H9 (cell line): ENCODE data around the gene MAN2C1. TPM values are rescaled to one million over a fixed set of nuclear protein-coding genes. Genes with fewer than 3 reads are reported as not detected.

Source experiments
- DNase-seq: peaks from one replicate; pipeline ENCODE4 v3.0.0-alpha.2; 2017
- H2AFZ ChIP-seq: one replicate; pipeline ENCODE4 v1.6.1; 2013; ENCODE audit warnings: mild to moderate bottlenecking, low read length, control low read depth, moderate library complexity
- H2AK5ac ChIP-seq: 2 replicates; pipeline ENCODE4 v1.6.1; 2013; ENCODE audit warnings: low read length, control low read depth, mixed read lengths; ENCODE audit not compliant: insufficient read length
- H2BK120ac ChIP-seq: one replicate; pipeline ENCODE4 v1.6.1; 2013; ENCODE audit warnings: low read depth, mild to moderate bottlenecking, low read length, control low read depth, inconsistent platforms; ENCODE audit not compliant: poor library complexity, severe bottlenecking
- H2BK12ac ChIP-seq: 2 replicates; pipeline ENCODE4 v1.6.1; 2013; ENCODE audit warnings: low read length, control low read depth, mixed read lengths, low read depth; ENCODE audit not compliant: insufficient read length
- H2BK15ac ChIP-seq: 2 replicates; pipeline ENCODE4 v1.6.1; 2013; ENCODE audit warnings: low read depth, low read length, control low read depth
- H2BK20ac ChIP-seq: one replicate; pipeline ENCODE4 v1.6.1; 2013; ENCODE audit warnings: low read depth, mild to moderate bottlenecking, low read length, control low read depth, inconsistent platforms; ENCODE audit not compliant: poor library complexity, severe bottlenecking
- H2BK5ac ChIP-seq: 2 replicates; pipeline ENCODE4 v1.6.1; 2013; ENCODE audit warnings: low read length, control low read depth, mixed read lengths; ENCODE audit not compliant: insufficient read length
- H3K14ac ChIP-seq: 2 replicates; pipeline ENCODE4 v1.6.1; 2013; ENCODE audit warnings: low read length, control low read depth; ENCODE audit not compliant: insufficient read depth
- H3K18ac ChIP-seq: 2 replicates; pipeline ENCODE4 v1.6.1; 2013; ENCODE audit warnings: low read depth, mild to moderate bottlenecking, mixed read lengths, low read length, control low read depth; ENCODE audit not compliant: insufficient read length
- H3K23ac ChIP-seq: 2 replicates; pipeline ENCODE4 v1.6.1; 2013; ENCODE audit warnings: low read length, control low read depth, mixed read lengths, low read depth; ENCODE audit not compliant: insufficient read length
- H3K23me2 ChIP-seq: 2 replicates; pipeline ENCODE4 v1.6.1; 2013; ENCODE audit warnings: low read depth, mild to moderate bottlenecking, mixed read lengths, low read length, control low read depth; ENCODE audit not compliant: insufficient read length, poor library complexity, severe bottlenecking
- H3K27ac ChIP-seq: 2 replicates; pipeline ENCODE4 v1.5.1; 2013; ENCODE audit warnings: low read length, control low read depth, mixed read lengths, low read depth; ENCODE audit not compliant: insufficient read length
- H3K27me3 ChIP-seq: 2 replicates; pipeline ENCODE4 v1.6.1; 2013; ENCODE audit warnings: low read length, control low read depth, inconsistent platforms; ENCODE audit not compliant: insufficient read depth
- H3K4ac ChIP-seq: 2 replicates; pipeline ENCODE4 v1.6.1; 2013; ENCODE audit warnings: low read depth, mild to moderate bottlenecking, control low read depth, inconsistent platforms, low read length, moderate library complexity
- H3K4me1 ChIP-seq: 2 replicates; pipeline ENCODE4 v1.6.1; 2013; ENCODE audit warnings: low read length, control low read depth, inconsistent platforms; ENCODE audit not compliant: insufficient read depth
- H3K4me2 ChIP-seq: 2 replicates; pipeline ENCODE4 v1.6.1; 2013; ENCODE audit warnings: low read length, control low read depth, mixed read lengths; ENCODE audit not compliant: insufficient read length, insufficient read depth
- H3K56ac ChIP-seq: 2 replicates; pipeline ENCODE4 v1.6.1; 2013; ENCODE audit warnings: low read depth, mild to moderate bottlenecking, mixed read lengths, low read length, control low read depth; ENCODE audit not compliant: insufficient read length
- H3K79me1 ChIP-seq: 2 replicates; pipeline ENCODE4 v1.6.1; 2013; ENCODE audit warnings: low read depth, mild to moderate bottlenecking, moderate library complexity, low read length, control low read depth, inconsistent platforms; ENCODE audit not compliant: insufficient read depth, poor library complexity, severe bottlenecking
- H3K79me2 ChIP-seq: 2 replicates; pipeline ENCODE4 v1.6.1; 2013; ENCODE audit warnings: low read length, control low read depth, inconsistent platforms; ENCODE audit not compliant: insufficient read depth
- H3K9ac ChIP-seq: 2 replicates; pipeline ENCODE4 v1.6.1; 2013; ENCODE audit warnings: low read length, control low read depth, mixed read lengths; ENCODE audit not compliant: insufficient read length; ENCODE audit errors: extremely low read depth
- H3K9me3 ChIP-seq: one replicate; pipeline ENCODE4 v1.6.1; 2013; ENCODE audit warnings: low read depth, low read length, inconsistent platforms; ENCODE audit not compliant: control insufficient read depth
- H3T11ph ChIP-seq: one replicate; pipeline ENCODE4 v1.6.1; 2013; ENCODE audit warnings: mild to moderate bottlenecking, low read length, control low read depth, inconsistent platforms
- H4K20me1 ChIP-seq: one replicate; pipeline ENCODE4 v1.6.1; 2013; ENCODE audit not compliant: control insufficient read depth, insufficient read length, insufficient read depth
- H4K5ac ChIP-seq: 2 replicates; pipeline ENCODE4 v1.6.1; 2013; ENCODE audit warnings: low read depth, mild to moderate bottlenecking, mixed read lengths, low read length, control low read depth; ENCODE audit not compliant: insufficient read length
- H4K8ac ChIP-seq: replicated peaks from 2 replicates; pipeline ENCODE4 v1.6.1; 2013; ENCODE audit warnings: low read length, control low read depth, mixed read lengths, low read depth; ENCODE audit not compliant: insufficient read length
- H4K91ac ChIP-seq: 2 replicates; pipeline ENCODE4 v1.6.1; 2013; ENCODE audit warnings: low read depth, mild to moderate bottlenecking, moderate library complexity, mixed read lengths, low read length, control low read depth; ENCODE audit not compliant: insufficient read length
- H3K27ac Mint-ChIP-seq, 3 experiments: 2 replicates in 2 of 3; 3 replicates in 1 of 3; pipeline ENCODE4 v1.8.0; 2020 to 2021; ENCODE audit warnings: mixed read lengths in 3 of 3, mild to moderate bottlenecking in 1 of 3, moderate library complexity in 1 of 3
- H3K27me3 Mint-ChIP-seq: 2 replicates; pipeline ENCODE4 v1.8.0; 2021; ENCODE audit warnings: low read depth, mild to moderate bottlenecking, moderate library complexity, mixed read lengths
- H3K36me3 Mint-ChIP-seq, 3 experiments: 2 replicates in 2 of 3; 3 replicates in 1 of 3; pipeline ENCODE4 v1.8.0; 2020 to 2021; ENCODE audit warnings: low read depth in 3 of 3, mixed read lengths in 3 of 3; ENCODE audit not compliant: insufficient read depth in 1 of 3
- H3K4me1 Mint-ChIP-seq, 2 experiments: 2 replicates each; pipeline ENCODE4 v1.8.0; 2020; ENCODE audit warnings: mixed read lengths in 2 of 2
- H3K4me3 Mint-ChIP-seq, 2 experiments: 2 replicates in 1 of 2; 3 replicates in 1 of 2; pipeline ENCODE4 v1.8.0; 2020 to 2021; ENCODE audit warnings: mild to moderate bottlenecking in 2 of 2, mixed read lengths in 2 of 2, moderate library complexity in 1 of 2
- H3K9me3 Mint-ChIP-seq, 2 experiments: 2 replicates in 1 of 2; 3 replicates in 1 of 2; pipeline ENCODE4 v1.8.0; 2020; ENCODE audit warnings: mild to moderate bottlenecking in 2 of 2, mixed read lengths in 2 of 2, moderate library complexity in 1 of 2
- CTCF ChIP-seq: fragments of 200-600 bp; sonication (generic); conservative IDR thresholded peaks from 3 replicates; pipeline ENCODE4 v1.8.0; 2021; ENCODE audit warnings: antibody characterized with exemption, mild to moderate bottlenecking
- WGBS: extraction: QIAGEN DNeasy Blood & Tissue Kit; methylation state at CpG from one replicate; pipeline ENCODE4 v1.1.7; 2013; ENCODE audit warnings: missing lambda C conversion rate, low lambda C conversion rate, mixed read lengths; ENCODE audit not compliant: insufficient read length; ENCODE audit errors: extremely low coverage; 5-methylcytosine and 5-hydroxymethylcytosine counted together
- total RNA-seq: library from RNA; stranded (reverse); gene quantifications from 2 replicates; pipeline ENCODE4 v1.2.1, GENCODE V29; 2021

MAN2C1 gene
- total RNA-seq, 1 experiment from 2014 or later: 112 TPM

- Histone ChIP-seq H3K27me3 (no peaks in the 10 kb centered on the region; the same call in 1 of the 2 replicates), H2BK20ac (no peak overlapping the region)
Measured at GRCh38 chr15:75348562-75349350, 19.7 kb downstream of the MAN2C1 start.

More at GRCh38 chr15:75348562-75349350, 19.7 kb downstream of the MAN2C1 start:
- no peak overlapping the region for H4K8ac ChIP-seq
- Mint-ChIP-seq H3K4me3 (peak overlapping the region; percentile 80 to 92), H3K27me3 (peaks cover 28% of the 10 kb centered on the region), H3K9me3 (no peaks in the 10 kb centered on the region), H3K4me1 (peaks cover 10 to 11% of the 10 kb centered on the region in 2 experiments), H3K27ac (peak overlapping the region in 1 of 3 experiments; percentile 72; a peak in 2 of 7 replicates), H3K36me3 (peaks cover 4 to 8% (median 5%) of the 10 kb centered on the region in 3 experiments; a peak in 5 of 7 replicates)
- no peak overlapping the region for H3K18ac ChIP-seq
- no peaks in the 10 kb centered on the region for H3K9me3 ChIP-seq
- H2BK15ac ChIP-seq: no peak overlapping the region
- WGBS: no CpG with 5 or more reads among the region's 46 CpGs
- peak overlapping the region; percentile 90 for H3K4me2 ChIP-seq
- H3K23me2 ChIP-seq: peaks cover 13% of the 10 kb centered on the region
- no peak overlapping the region for H3K27ac ChIP-seq
- H3K56ac ChIP-seq: no peak overlapping the region
- H3T11ph ChIP-seq: no peak overlapping the region
- H2BK5ac ChIP-seq: no peak overlapping the region
- no peaks in the 10 kb centered on the region for H3K4me1 ChIP-seq
- no peak overlapping the region for H4K91ac ChIP-seq
- no peaks in the 10 kb centered on the region for H4K20me1 ChIP-seq
- H2BK120ac ChIP-seq: no peak overlapping the region
- peak overlapping the region; percentile 40 for H3K9ac ChIP-seq
- H3K23ac ChIP-seq: no peak overlapping the region
- no peak overlapping the region for H2BK12ac ChIP-seq
- no peak for TF ChIP-seq CTCF
- H3K79me1 ChIP-seq: no peaks in the 10 kb centered on the region
- no peaks in the 10 kb centered on the region for H3K79me2 ChIP-seq
- no peak overlapping the region for H3K4ac ChIP-seq
- no peak overlapping the region for H4K5ac ChIP-seq
- H2AFZ ChIP-seq: no peak overlapping the region
- peak; percentile 48 for DNase-seq
- no peak overlapping the region for H2AK5ac ChIP-seq
- no peak overlapping the region; the same call in 1 of the 2 replicates for H3K14ac ChIP-seq
